ENCODE data around the gene DMD.

The DMD gene

GRCh38 chrX:31870267-31870666 lies 1341.1 kb downstream of the DMD start:
- no peak for DNase-seq
- in situ Hi-C loops (cut with MboI; ENCODE audit: low pct_unique_long_range_greater_than_20kb, low sequenced_read_pairs) = no loop called here

- in situ Hi-C loops (cut with MboI; ENCODE audit: low pct_unique_long_range_greater_than_20kb, low sequenced_read_pairs) = no loop called here
Observed at GRCh38 chrX:31860686-31861085, 1350.7 kb downstream of the DMD start.

GRCh38 chrX:31858915-31859314 lies 1352.4 kb downstream of the DMD start:
- DNase-seq = no peak
- in situ Hi-C loops (cut with MboI; ENCODE audit: low pct_unique_long_range_greater_than_20kb, low sequenced_read_pairs) = no loop called here

More at GRCh38 chrX:31860686-31861085, 1350.7 kb downstream of the DMD start:
- no peak for DNase-seq

- in situ Hi-C loops (cut with MboI; ENCODE audit: low pct_unique_long_range_greater_than_20kb, low sequenced_read_pairs) = no loop called here
- DNase-seq = no peak
Observed at GRCh38 chrX:31854716-31855115, 1356.6 kb downstream of the DMD start.

- in situ Hi-C loops (cut with MboI; ENCODE audit: low pct_unique_long_range_greater_than_20kb, low sequenced_read_pairs) = no loop called here
- no peak for DNase-seq
Observed at GRCh38 chrX:31851761-31852160, 1359.6 kb downstream of the DMD start.

GRCh38 chrX:31847773-31848172 lies 1363.6 kb downstream of the DMD start:
- no peak for DNase-seq
- in situ Hi-C loops (cut with MboI; ENCODE audit: low pct_unique_long_range_greater_than_20kb, low sequenced_read_pairs) = no loop called here

- no peak for DNase-seq
- in situ Hi-C loops (cut with MboI; ENCODE audit: low pct_unique_long_range_greater_than_20kb, low sequenced_read_pairs) = no loop called here
Observed at GRCh38 chrX:31845003-31845402, 1366.3 kb downstream of the DMD start.

GRCh38 chrX:31838617-31839016 lies 1372.7 kb downstream of the DMD start:
- no peak for DNase-seq
- in situ Hi-C loops (cut with MboI; ENCODE audit: low pct_unique_long_range_greater_than_20kb, low sequenced_read_pairs) = no loop called here

GRCh38 chrX:31837445-31838049 lies 1373.8 kb downstream of the DMD start:
- in situ Hi-C loops (cut with MboI; ENCODE audit: low pct_unique_long_range_greater_than_20kb, low sequenced_read_pairs) = no loop called here
- no peak for DNase-seq

GRCh38 chrX:31836479-31836878 lies 1374.9 kb downstream of the DMD start:
- DNase-seq = no peak
- in situ Hi-C loops (cut with MboI; ENCODE audit: low pct_unique_long_range_greater_than_20kb, low sequenced_read_pairs) = no loop called here

- in situ Hi-C loops (cut with MboI; ENCODE audit: low pct_unique_long_range_greater_than_20kb, low sequenced_read_pairs) = no loop called here
- no peak for DNase-seq
Observed at GRCh38 chrX:31832263-31832662, 1379.1 kb downstream of the DMD start.

- in situ Hi-C loops (cut with MboI; ENCODE audit: low pct_unique_long_range_greater_than_20kb, low sequenced_read_pairs) = no loop called here
- no peak for DNase-seq
Observed at GRCh38 chrX:31820430-31821210, 1390.7 kb downstream of the DMD start.

- DNase-seq = no peak
- in situ Hi-C loops (cut with MboI; ENCODE audit: low pct_unique_long_range_greater_than_20kb, low sequenced_read_pairs) = no loop called here
Observed at GRCh38 chrX:31819455-31819854, 1391.9 kb downstream of the DMD start.

- in situ Hi-C loops (cut with MboI; ENCODE audit: low pct_unique_long_range_greater_than_20kb, low sequenced_read_pairs) = no loop called here
- no peak for DNase-seq
Observed at GRCh38 chrX:31811106-31811505, 1400.2 kb downstream of the DMD start.

GRCh38 chrX:31808357-31808756 lies 1403.0 kb downstream of the DMD start:
- in situ Hi-C loops (cut with MboI; ENCODE audit: low pct_unique_long_range_greater_than_20kb, low sequenced_read_pairs) = no loop called here
- no peak for DNase-seq

GRCh38 chrX:31807165-31807564 lies 1404.2 kb downstream of the DMD start:
- in situ Hi-C loops (cut with MboI; ENCODE audit: low pct_unique_long_range_greater_than_20kb, low sequenced_read_pairs) = no loop called here

GRCh38 chrX:31805781-31806180 lies 1405.6 kb downstream of the DMD start:
- DNase-seq = no peak
- in situ Hi-C loops (cut with MboI; ENCODE audit: low pct_unique_long_range_greater_than_20kb, low sequenced_read_pairs) = no loop called here

More at GRCh38 chrX:31807165-31807564, 1404.2 kb downstream of the DMD start:
- DNase-seq = no peak

GRCh38 chrX:31800219-31800618 lies 1411.1 kb downstream of the DMD start:
- in situ Hi-C loops (cut with MboI; ENCODE audit: low pct_unique_long_range_greater_than_20kb, low sequenced_read_pairs) = no loop called here

GRCh38 chrX:31796624-31797023 lies 1414.7 kb downstream of the DMD start:
- in situ Hi-C loops (cut with MboI; ENCODE audit: low pct_unique_long_range_greater_than_20kb, low sequenced_read_pairs) = no loop called here
- DNase-seq = no peak

More at GRCh38 chrX:31800219-31800618, 1411.1 kb downstream of the DMD start:
- DNase-seq = no peak

GRCh38 chrX:31747411-31747810 lies 1463.9 kb downstream of the DMD start:
- DNase-seq = no peak
- in situ Hi-C loops (cut with MboI; ENCODE audit: low pct_unique_long_range_greater_than_20kb, low sequenced_read_pairs) = no loop called here

- in situ Hi-C loops (cut with MboI; ENCODE audit: low pct_unique_long_range_greater_than_20kb, low sequenced_read_pairs) = no loop called here
Observed at GRCh38 chrX:31743004-31743403, 1468.3 kb downstream of the DMD start.

More at GRCh38 chrX:31743004-31743403, 1468.3 kb downstream of the DMD start:
- DNase-seq = no peak

Data from KBM-7 (cell line).